Mesenchymal stem cell (in vitro differentiated cells and primary cell): ENCODE measurements around the gene CNTNAP2.

Source experiments
- DNase-seq: peaks from one replicate; pipeline ENCODE4 v3.0.0-alpha.2; 2013
- H2AFZ ChIP-seq: one replicate; pipeline ENCODE4 v1.6.1; 2013; ENCODE audit warnings: low read depth, mild to moderate bottlenecking, control low read depth, inconsistent platforms, low read length, moderate library complexity
- H2AK5ac ChIP-seq: 2 replicates; pipeline ENCODE4 v1.6.1; 2013; ENCODE audit warnings: low read length, moderate library complexity, mild to moderate bottlenecking, inconsistent platforms; ENCODE audit not compliant: severe bottlenecking
- H2BK120ac ChIP-seq: one replicate; pipeline ENCODE4 v1.6.1; 2013; ENCODE audit warnings: low read depth, mild to moderate bottlenecking, inconsistent platforms, low read length, moderate library complexity
- H2BK12ac ChIP-seq, 2 experiments: one replicate each; pipeline ENCODE4 v1.6.1; 2013; ENCODE audit warnings: inconsistent platforms in 2 of 2, low read length in 2 of 2, mild to moderate bottlenecking in 2 of 2, moderate library complexity in 2 of 2, control low read depth in 1 of 2
- H2BK15ac ChIP-seq: one replicate; pipeline ENCODE4 v1.6.1; 2013; ENCODE audit warnings: mild to moderate bottlenecking, low read depth, inconsistent platforms; ENCODE audit not compliant: poor library complexity, severe bottlenecking
- H2BK5ac ChIP-seq: 2 replicates; pipeline ENCODE4 v1.6.1; 2013; ENCODE audit warnings: low read depth, mild to moderate bottlenecking, low read length, control low read depth, inconsistent platforms; ENCODE audit not compliant: poor library complexity, severe bottlenecking
- H3K14ac ChIP-seq, 2 experiments: one replicate each; pipeline ENCODE4 v1.6.1; 2013; ENCODE audit warnings: inconsistent platforms in 2 of 2, low read length in 2 of 2, control low read depth in 1 of 2, mild to moderate bottlenecking in 1 of 2, moderate library complexity in 1 of 2
- H3K18ac ChIP-seq, 2 experiments: one replicate each; pipeline ENCODE4 v1.6.1; 2013; ENCODE audit warnings: inconsistent platforms in 2 of 2, low read length in 2 of 2, control low read depth in 1 of 2, low read depth in 1 of 2, mild to moderate bottlenecking in 1 of 2
- H3K23ac ChIP-seq, 2 experiments: one replicate each; pipeline ENCODE4 v1.6.1; 2013; ENCODE audit warnings: inconsistent platforms in 2 of 2, low read length in 2 of 2, mild to moderate bottlenecking in 2 of 2, moderate library complexity in 2 of 2, control low read depth in 1 of 2
- H3K27ac ChIP-seq: 2 replicates; pipeline ENCODE4 v1.5.1; 2013; ENCODE audit warnings: mild to moderate bottlenecking, moderate library complexity, low read length, control low read depth, inconsistent platforms; ENCODE audit not compliant: poor library complexity, severe bottlenecking
- H3K27me3 ChIP-seq, 2 experiments: 2 replicates each; pipeline versions ENCODE4 v1.6.1 to v1.7.0; 2013; ENCODE audit warnings: low read length in 2 of 2, mild to moderate bottlenecking in 2 of 2, moderate library complexity in 2 of 2, control low read depth in 1 of 2, inconsistent platforms in 1 of 2; ENCODE audit not compliant: control insufficient read depth in 1 of 2, insufficient read depth in 1 of 2
- H3K36me3 ChIP-seq, 2 experiments: 2 replicates each; pipeline versions ENCODE4 v1.6.1 to v1.7.0; 2013; ENCODE audit warnings: low read length in 2 of 2, control low read depth in 1 of 2, inconsistent platforms in 1 of 2, low read depth in 1 of 2, mild to moderate bottlenecking in 1 of 2; ENCODE audit not compliant: insufficient read depth in 2 of 2, control insufficient read depth in 1 of 2
- H3K4ac ChIP-seq, 2 experiments: one replicate each; pipeline ENCODE4 v1.6.1; 2013; ENCODE audit warnings: inconsistent platforms in 2 of 2, low read length in 2 of 2, mild to moderate bottlenecking in 2 of 2, moderate library complexity in 2 of 2, control low read depth in 1 of 2, low read depth in 1 of 2
- H3K4me1 ChIP-seq: 2 replicates; pipeline ENCODE4 v1.6.1; 2013; ENCODE audit warnings: low read depth, low read length, control low read depth; ENCODE audit not compliant: control insufficient read depth, insufficient read depth
- H3K4me2 ChIP-seq: 2 replicates; pipeline ENCODE4 v1.6.1; 2013; ENCODE audit warnings: low read length, mild to moderate bottlenecking, inconsistent platforms; ENCODE audit not compliant: poor library complexity, severe bottlenecking
- H3K4me3 ChIP-seq, 2 experiments: 2 replicates each; pipeline versions ENCODE4 v1.5.1 to v1.7.0; 2013; ENCODE audit warnings: low read length in 2 of 2, mild to moderate bottlenecking in 2 of 2, control low read depth in 1 of 2, low read depth in 1 of 2; ENCODE audit not compliant: insufficient read depth in 1 of 2
- H3K79me1 ChIP-seq: replicated peaks from 2 replicates; pipeline ENCODE4 v1.6.1; 2013; ENCODE audit warnings: mild to moderate bottlenecking, control low read depth, low read length, inconsistent platforms; ENCODE audit not compliant: poor library complexity, severe bottlenecking
- H3K9ac ChIP-seq: 2 replicates; pipeline ENCODE4 v1.7.0; 2013; ENCODE audit warnings: mild to moderate bottlenecking, low read length, moderate library complexity
- H3K9me3 ChIP-seq: 2 replicates; pipeline ENCODE4 v1.7.0; 2013; ENCODE audit warnings: mild to moderate bottlenecking, low read length; ENCODE audit not compliant: control insufficient read depth
- H4K8ac ChIP-seq: one replicate; pipeline ENCODE4 v1.6.1; 2013; ENCODE audit warnings: inconsistent platforms, mild to moderate bottlenecking, low read length, moderate library complexity
- H4K91ac ChIP-seq: one replicate; pipeline ENCODE4 v1.6.1; 2013; ENCODE audit warnings: mild to moderate bottlenecking, low read length, inconsistent platforms
- WGBS: methylation state at CpG from one replicate; pipeline ENCODE4 v1.1.7; 2013; ENCODE audit warnings: mixed read lengths; 5-methylcytosine and 5-hydroxymethylcytosine counted together

The CNTNAP2 gene

DNA sequence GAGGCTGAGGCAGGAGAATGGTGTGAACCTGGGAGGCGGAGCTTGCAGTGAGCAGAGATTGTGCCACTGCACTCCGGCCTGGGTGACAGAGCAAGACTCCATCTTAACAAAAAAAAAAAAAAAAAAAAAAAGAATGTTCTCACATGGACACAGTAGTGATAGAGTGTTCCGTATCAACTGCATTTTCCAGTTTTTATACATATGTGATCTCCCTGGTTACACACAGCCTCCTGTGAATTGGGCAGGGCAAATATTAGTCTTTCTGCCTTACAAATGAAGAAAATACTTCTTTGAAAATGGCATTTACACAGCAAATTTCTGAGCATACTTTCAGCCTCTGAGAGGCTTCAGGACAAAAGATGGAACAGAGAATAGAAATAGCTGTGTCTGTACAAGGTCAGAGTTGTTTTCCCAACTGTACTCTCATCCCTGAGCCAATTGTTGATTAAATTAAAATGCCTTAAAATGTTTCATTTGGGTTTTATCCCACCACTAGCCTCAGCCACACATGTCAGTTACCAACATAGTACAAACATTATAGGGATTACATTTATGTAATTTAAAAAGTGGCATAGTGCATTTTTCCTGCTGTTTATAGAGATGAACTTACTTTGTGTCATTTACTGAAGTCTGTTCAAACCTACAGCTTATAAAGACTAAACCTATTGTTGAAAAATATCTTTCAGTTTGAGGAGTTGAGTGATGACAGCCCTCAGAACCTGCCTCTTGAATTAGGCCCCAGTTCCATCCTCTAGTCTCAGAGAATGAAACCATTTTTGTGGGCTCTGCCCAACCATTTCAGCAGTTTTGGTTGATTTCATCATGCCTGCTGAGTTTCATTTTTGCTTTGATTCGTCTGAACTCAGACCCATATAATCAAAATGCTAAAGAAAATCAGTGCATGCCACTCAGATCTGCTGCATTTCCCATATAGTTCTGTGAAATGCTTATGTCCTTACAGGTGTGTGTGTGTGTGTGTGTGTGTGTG lies 1864.5 kb downstream of the CNTNAP2 start:
- no peak overlapping the region for H2BK12ac ChIP-seq
- H3K36me3 ChIP-seq, result no peaks in the 10 kb centered on the region
- no peaks in the 10 kb centered on the region for H3K4me1 ChIP-seq
- no peak overlapping the region for H3K23ac ChIP-seq
- no peak overlapping the region for H3K4me3 ChIP-seq
- H3K79me1 ChIP-seq, result no peaks in the 10 kb centered on the region
- no peak overlapping the region for H3K4ac ChIP-seq
- no peaks in the 10 kb centered on the region for H3K9me3 ChIP-seq
- WGBS, result 71% methylated on average over 1 of the region's 4 CpGs
- no peaks in the 10 kb centered on the region for H3K27me3 ChIP-seq
- no peak overlapping the region for H4K8ac ChIP-seq
- H3K9ac ChIP-seq, result no peak overlapping the region
- H2BK120ac ChIP-seq, result no peak overlapping the region
- H3K18ac ChIP-seq, result no peak overlapping the region
- no peak overlapping the region for H2AFZ ChIP-seq
- H3K27ac ChIP-seq, result no peak overlapping the region
- no peak overlapping the region for H3K14ac ChIP-seq
- no peak for DNase-seq
- no peak overlapping the region for H4K91ac ChIP-seq
- H2AK5ac ChIP-seq, result no peak overlapping the region
- no peak overlapping the region for H3K4me2 ChIP-seq
- no peak overlapping the region for H2BK5ac ChIP-seq
- H2BK15ac ChIP-seq, result no peak overlapping the region

DNA sequence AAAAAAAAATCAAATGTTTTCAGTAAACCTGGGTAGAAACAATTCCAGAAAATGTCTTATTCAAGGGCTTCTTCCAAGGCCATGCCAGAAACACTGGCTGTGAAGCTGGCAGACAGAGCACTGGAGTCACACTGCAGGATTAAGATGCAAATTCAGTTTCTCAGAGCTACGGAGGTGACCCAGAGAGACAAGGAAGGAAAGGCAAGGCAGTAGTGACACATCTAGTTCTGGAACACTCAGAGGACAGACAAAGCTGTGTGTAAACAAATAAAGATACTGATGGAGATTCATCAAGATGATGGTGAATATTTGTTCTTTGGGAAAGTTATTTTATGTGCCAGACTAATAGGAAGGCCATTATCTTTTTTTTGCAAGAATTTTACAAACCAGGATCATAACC lies 1865.7 kb downstream of the CNTNAP2 start:
- Histone ChIP-seq H3K4me1 (no peaks in the 10 kb centered on the region), H2BK15ac (no peak overlapping the region), H4K91ac (no peak overlapping the region), H3K36me3 (no peaks in the 10 kb centered on the region), H3K14ac (no peak overlapping the region), H3K9me3 (no peaks in the 10 kb centered on the region), H2AFZ (no peak overlapping the region), H3K4me2 (no peak overlapping the region), H2BK5ac (no peak overlapping the region), H3K27ac (no peak overlapping the region), H4K8ac (no peak overlapping the region), H3K27me3 (no peaks in the 10 kb centered on the region), H2BK120ac (no peak overlapping the region), H3K4ac (no peak overlapping the region), H3K79me1 (no peaks in the 10 kb centered on the region), H2BK12ac (no peak overlapping the region), H3K23ac (no peak overlapping the region), H3K4me3 (no peak overlapping the region), H3K9ac (no peak overlapping the region), H2AK5ac (no peak overlapping the region), H3K18ac (no peak overlapping the region)
- DNase-seq, result no peak
- 45% methylated on average over 1 of the region's 1 CpG for whole genome bisulfite sequencing

DNA sequence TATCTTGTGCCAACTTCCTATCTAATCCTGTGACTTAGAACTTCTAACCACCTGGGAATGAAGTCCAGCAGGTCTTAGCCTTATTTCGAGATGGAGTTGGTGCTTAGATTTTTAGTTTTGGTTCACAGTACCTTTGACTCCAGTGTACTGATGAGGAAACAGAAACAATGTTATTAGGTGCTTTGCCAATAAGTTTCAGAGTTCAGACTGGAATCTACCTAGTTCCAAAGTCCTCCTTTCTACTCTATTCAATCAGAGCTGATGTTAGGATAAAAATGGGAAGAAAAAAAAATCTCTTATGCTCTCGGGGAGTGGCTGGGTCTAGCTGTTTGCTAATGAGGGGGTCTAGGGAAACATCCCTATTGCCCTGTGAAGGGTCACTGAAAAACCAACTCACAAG lies 1867.7 kb downstream of the CNTNAP2 start:
- WGBS, result 43% methylated on average over 1 of the region's 2 CpGs
- Histone ChIP-seq H3K4ac (no peak overlapping the region), H2BK12ac (no peak overlapping the region), H3K27me3 (no peaks in the 10 kb centered on the region), H2AFZ (no peak overlapping the region), H4K8ac (no peak overlapping the region), H3K4me2 (no peak overlapping the region), H3K79me1 (no peaks in the 10 kb centered on the region), H3K14ac (no peak overlapping the region), H3K4me1 (no peaks in the 10 kb centered on the region), H3K27ac (no peak overlapping the region), H2BK5ac (no peak overlapping the region), H4K91ac (no peak overlapping the region), H3K36me3 (no peaks in the 10 kb centered on the region), H3K9me3 (peaks cover 7% of the 10 kb centered on the region), H3K23ac (no peak overlapping the region), H3K4me3 (no peak overlapping the region), H2BK15ac (no peak overlapping the region), H2AK5ac (no peak overlapping the region), H2BK120ac (no peak overlapping the region), H3K18ac (no peak overlapping the region), H3K9ac (no peak overlapping the region)
- DNase-seq, result no peak

DNA sequence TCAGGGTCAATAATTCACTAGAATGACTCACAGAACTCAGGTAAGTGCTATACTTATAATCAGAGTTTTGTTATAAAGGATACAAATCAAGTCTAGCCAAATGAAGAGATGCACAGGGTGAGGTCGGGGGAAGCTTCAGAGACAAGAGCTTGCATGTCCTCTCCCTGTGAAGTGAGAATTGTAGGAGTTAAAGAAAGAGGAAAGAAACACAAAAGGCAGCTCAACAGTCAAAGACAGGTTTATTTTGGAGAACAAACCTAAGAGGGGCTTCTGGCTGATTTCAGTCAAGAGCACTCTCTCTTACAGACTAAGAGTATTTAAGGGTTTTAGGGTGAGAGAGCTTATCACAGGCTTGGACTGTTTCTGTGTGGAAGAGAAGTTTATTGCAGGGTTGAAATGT lies 1873.5 kb downstream of the CNTNAP2 start:
- Histone ChIP-seq H2BK15ac (no peak overlapping the region), H3K18ac (no peak overlapping the region), H4K91ac (no peak overlapping the region), H3K36me3 (no peaks in the 10 kb centered on the region), H3K9me3 (peaks cover 9% of the 10 kb centered on the region), H3K9ac (no peak overlapping the region), H2AK5ac (no peak overlapping the region), H2AFZ (no peak overlapping the region), H4K8ac (no peak overlapping the region), H3K4me1 (no peaks in the 10 kb centered on the region), H2BK12ac (no peak overlapping the region), H3K23ac (no peak overlapping the region), H3K79me1 (no peaks in the 10 kb centered on the region), H3K4me3 (no peak overlapping the region), H3K4me2 (no peak overlapping the region), H3K14ac (no peak overlapping the region), H3K4ac (no peak overlapping the region), H2BK120ac (no peak overlapping the region), H2BK5ac (no peak overlapping the region), H3K27ac (no peak overlapping the region), H3K27me3 (no peaks in the 10 kb centered on the region)
- DNase-seq, result no peak
- 29% methylated on average over 1 of the region's 1 CpG for WGBS
